ENCODE data around the gene COX6B2. TPM values are rescaled to one million over a fixed set of nuclear protein-coding genes. Genes with fewer than 3 reads are reported as not detected.

COX6B2 gene
- total and polyA plus RNA-seq, 4 experiments from 2014 or later = 0.38 TPM; not detected in 3

GRCh38 chr19:55352040-55352439 lies 2.5 kb downstream of the COX6B2 start:
- H3K27me3 Mint-ChIP-seq = peaks cover 25 to 41% of the 10 kb centered on the region in 2 donors
- ChIA-PET POLR2A (ENCODE audit: partially characterized antibody) (interaction anchor here (0.9 to 2.9 kb wide), 2 partner anchors 13 to 28 kb away, joined by 3 to 15 read pairs; partner anchors contain the start of gene KMT5C), CTCF (ENCODE audit: partially characterized antibody) (interaction anchor here (1.7 kb wide), 1 partner anchor 51 kb away, joined by 5 read pairs; no protein-coding TSS in a partner anchor)
- Histone ChIP-seq H3K4me1 (ENCODE audit: insufficient read depth, low read length) (peaks cover 18% of the 10 kb centered on the region), H3K27me3 (ENCODE audit: insufficient read depth, low read length) (peaks cover 26% of the 10 kb centered on the region), H3K36me3 (ENCODE audit: insufficient read depth, low read length) (no peaks in the 10 kb centered on the region), H3K27ac (ENCODE audit: low read depth, low read length) (no peak overlapping the region), H3K4me3 (ENCODE audit: low read length in 2 of 2) (no peak overlapping the region), H3K9me3 (ENCODE audit: control insufficient read depth in 1 of 2, low read length in 2 of 2) (no peaks in the 10 kb centered on the region)
- H3K4me1 Mint-ChIP-seq = peaks cover 4 to 33% (median 8%) of the 10 kb centered on the region in 4 donors
- no peaks in the 10 kb centered on the region for H3K36me3 Mint-ChIP-seq
- intact Hi-C loops (cut with micrococcal nuclease) = no loop called here
- DNase-seq = peak in 1 of 5 donors; percentile 25
- no peaks in the 10 kb centered on the region for H3K9me3 Mint-ChIP-seq
- H3K4me3 Mint-ChIP-seq = peak overlapping the region in 1 of 8 donors; percentile 84
- peak overlapping the region in 1 of 7 donors; percentile 38 for H3K27ac Mint-ChIP-seq

- Mint-ChIP-seq H3K4me1 (peaks cover 4 to 33% (median 8%) of the 10 kb centered on the region in 4 donors), H3K9me3 (no peaks in the 10 kb centered on the region), H3K36me3 (no peaks in the 10 kb centered on the region), H3K27me3 (peaks cover 24 to 39% of the 10 kb centered on the region in 2 donors), H3K4me3 (peak overlapping the region in 1 of 8 donors; percentile 69), H3K27ac (peak overlapping the region in 2 of 7 donors; percentile 47 to 53)
- H3K36me3 ChIP-seq (ENCODE audit: insufficient read depth, low read length) = no peaks in the 10 kb centered on the region
- H3K27ac ChIP-seq (ENCODE audit: low read depth, low read length) = no peak overlapping the region
- DNase-seq = no peak
- no peak overlapping the region for H3K4me3 ChIP-seq (ENCODE audit: low read length in 2 of 2)
- intact Hi-C loops (cut with micrococcal nuclease) = no loop called here
- no peaks in the 10 kb centered on the region for H3K9me3 ChIP-seq (ENCODE audit: control insufficient read depth in 1 of 2, low read length in 2 of 2)
- peaks cover 18% of the 10 kb centered on the region for H3K4me1 ChIP-seq (ENCODE audit: insufficient read depth, low read length)
- POLR2A ChIA-PET (ENCODE audit: partially characterized antibody) = interaction anchor here (0.9 to 1.6 kb wide), 2 partner anchors 12 to 68 kb away, joined by 3 to 7 read pairs; partner anchors contain the start of gene KMT5C
- CTCF ChIA-PET (ENCODE audit: partially characterized antibody) = interaction anchor here (1.8 kb wide), 1 partner anchor 12 kb away, joined by 7 read pairs; the partner anchor contains the start of gene KMT5C
- H3K27me3 ChIP-seq (ENCODE audit: insufficient read depth, low read length) = peaks cover 26% of the 10 kb centered on the region
Measured at GRCh38 chr19:55350620-55351315, 3.8 kb downstream of the COX6B2 start.

GRCh38 chr19:55348317-55349034 lies 6.0 kb downstream of the COX6B2 start:
- H3K9me3 ChIP-seq (ENCODE audit: control insufficient read depth in 1 of 2, low read length in 2 of 2) = no peaks in the 10 kb centered on the region

GRCh38 chr19:55347442-55348009 lies 7.0 kb downstream of the COX6B2 start:
- peaks cover 13 to 20% of the 10 kb centered on the region in 2 donors for H3K27me3 Mint-ChIP-seq
- H3K4me1 ChIP-seq (ENCODE audit: insufficient read depth, low read length) = no peaks in the 10 kb centered on the region
- no peak overlapping the region for H3K27ac ChIP-seq (ENCODE audit: low read depth, low read length)
- H3K9me3 Mint-ChIP-seq = no peaks in the 10 kb centered on the region
- no peak for DNase-seq
- H3K27me3 ChIP-seq (ENCODE audit: insufficient read depth, low read length) = peaks cover 14% of the 10 kb centered on the region
- CTCF ChIA-PET (ENCODE audit: partially characterized antibody) = interaction anchor here (1.0 kb wide), 1 partner anchor 8 kb away, joined by 3 read pairs; no protein-coding TSS in a partner anchor
- intact Hi-C loops (cut with micrococcal nuclease) = no loop called here
- peaks cover 3% of the 10 kb centered on the region for H3K36me3 ChIP-seq (ENCODE audit: insufficient read depth, low read length)
- H3K36me3 Mint-ChIP-seq = peaks cover 4 to 7% of the 10 kb centered on the region in 2 donors
- peaks cover 0 to 15% (median under 1%) of the 10 kb centered on the region in 4 donors for H3K4me1 Mint-ChIP-seq
- H3K4me3 Mint-ChIP-seq = no peak overlapping the region
- POLR2A ChIA-PET (ENCODE audit: partially characterized antibody) = interaction anchor here (1.8 to 3.1 kb wide), 2 partner anchors 8 to 59 kb away, joined by 3 to 10 read pairs; partner anchors contain the start of gene KMT5C
- H3K4me3 ChIP-seq (ENCODE audit: low read length in 2 of 2) = no peak overlapping the region
- no peaks in the 10 kb centered on the region for H3K9me3 ChIP-seq (ENCODE audit: control insufficient read depth in 1 of 2, low read length in 2 of 2)
- peak overlapping the region in 2 of 7 donors; percentile 70 to 75 for H3K27ac Mint-ChIP-seq

More at GRCh38 chr19:55348317-55349034, 6.0 kb downstream of the COX6B2 start:
- no peak for DNase-seq
- peaks cover 8% of the 10 kb centered on the region for H3K4me1 ChIP-seq (ENCODE audit: insufficient read depth, low read length)
- Mint-ChIP-seq H3K27ac (no peak overlapping the region), H3K27me3 (peaks cover 20 to 29% of the 10 kb centered on the region in 2 donors), H3K36me3 (peaks cover 0 to 7% of the 10 kb centered on the region in 2 donors), H3K4me3 (no peak overlapping the region), H3K9me3 (no peaks in the 10 kb centered on the region), H3K4me1 (peaks cover 2 to 24% (median 6%) of the 10 kb centered on the region in 4 donors)
- intact Hi-C loops (cut with micrococcal nuclease) = no loop called here
- POLR2A ChIA-PET (ENCODE audit: partially characterized antibody) = interaction anchor here (1.1 to 3.1 kb wide), 3 partner anchors 9 to 59 kb away, joined by 3 to 10 read pairs (median 3); partner anchors contain the start of genes KMT5C and TMEM238
- no peak overlapping the region for H3K27ac ChIP-seq (ENCODE audit: low read depth, low read length)
- CTCF ChIA-PET (ENCODE audit: partially characterized antibody) = interaction anchor here (0.7 to 1.8 kb wide), 2 partner anchors 9 to 131 kb away, joined by 3 to 7 read pairs; partner anchors contain the start of gene KMT5C
- no peak overlapping the region for H3K4me3 ChIP-seq (ENCODE audit: low read length in 2 of 2)
- peaks cover 23% of the 10 kb centered on the region for H3K27me3 ChIP-seq (ENCODE audit: insufficient read depth, low read length)
- no peaks in the 10 kb centered on the region for H3K36me3 ChIP-seq (ENCODE audit: insufficient read depth, low read length)

- Histone ChIP-seq H3K9me3 (ENCODE audit: control insufficient read depth in 1 of 2, low read length in 2 of 2) (no peaks in the 10 kb centered on the region), H3K36me3 (ENCODE audit: insufficient read depth, low read length) (peaks cover 3% of the 10 kb centered on the region), H3K27ac (ENCODE audit: low read depth, low read length) (no peak overlapping the region), H3K4me1 (ENCODE audit: insufficient read depth, low read length) (no peaks in the 10 kb centered on the region), H3K27me3 (ENCODE audit: insufficient read depth, low read length) (peaks cover 7% of the 10 kb centered on the region), H3K4me3 (ENCODE audit: low read length in 2 of 2) (no peak overlapping the region)
- H3K27me3 Mint-ChIP-seq = peaks cover 9 to 13% of the 10 kb centered on the region in 2 donors
- no peaks in the 10 kb centered on the region for H3K9me3 Mint-ChIP-seq
- H3K4me1 Mint-ChIP-seq = peaks cover 0 to 8% (median 0%) of the 10 kb centered on the region in 4 donors
- DNase-seq = no peak
- H3K27ac Mint-ChIP-seq = no peak overlapping the region
- POLR2A ChIA-PET (ENCODE audit: partially characterized antibody) = interaction anchor here (1.8 to 3.1 kb wide), 2 partner anchors 8 to 60 kb away, joined by 3 to 10 read pairs; partner anchors contain the start of gene KMT5C
- CTCF ChIA-PET (ENCODE audit: partially characterized antibody) = interaction anchor here (1.0 kb wide), 1 partner anchor 8 kb away, joined by 3 read pairs; no protein-coding TSS in a partner anchor
- H3K4me3 Mint-ChIP-seq = no peak overlapping the region
- peaks cover 4 to 7% of the 10 kb centered on the region in 2 donors for H3K36me3 Mint-ChIP-seq
- intact Hi-C loops (cut with micrococcal nuclease) = no loop called here
Measured at GRCh38 chr19:55346725-55347441, 7.6 kb downstream of the COX6B2 start.

- CTCF ChIA-PET (ENCODE audit: partially characterized antibody) = no interaction called here
Measured at GRCh38 chr19:55345818-55346724, 8.4 kb downstream of the COX6B2 start.

More at GRCh38 chr19:55345818-55346724, 8.4 kb downstream of the COX6B2 start:
- Histone ChIP-seq H3K4me1 (ENCODE audit: insufficient read depth, low read length) (peaks cover 7% of the 10 kb centered on the region), H3K27me3 (ENCODE audit: insufficient read depth, low read length) (peaks cover 4% of the 10 kb centered on the region), H3K36me3 (ENCODE audit: insufficient read depth, low read length) (peaks cover 3% of the 10 kb centered on the region), H3K4me3 (ENCODE audit: low read length in 2 of 2) (no peak overlapping the region), H3K9me3 (ENCODE audit: control insufficient read depth in 1 of 2, low read length in 2 of 2) (no peaks in the 10 kb centered on the region), H3K27ac (ENCODE audit: low read depth, low read length) (no peak overlapping the region)
- Mint-ChIP-seq H3K36me3 (peaks cover 4 to 7% of the 10 kb centered on the region in 2 donors), H3K27ac (no peak overlapping the region), H3K4me3 (no peak overlapping the region), H3K9me3 (no peaks in the 10 kb centered on the region), H3K27me3 (peaks cover 1 to 5% of the 10 kb centered on the region in 2 donors), H3K4me1 (peaks cover 2 to 9% (median 4%) of the 10 kb centered on the region in 4 donors)
- POLR2A ChIA-PET (ENCODE audit: partially characterized antibody) = no interaction called here
- no peak for DNase-seq
- intact Hi-C loops (cut with micrococcal nuclease) = no loop called here
